IMR-90 (cell line): ENCODE measurements around the gene PIAS3. TPM values are rescaled to one million over a fixed set of nuclear protein-coding genes. Genes with fewer than 3 reads are reported as not detected.

Experiments used
- ATAC-seq: fragments of 200-7000 bp; cut with Tn5 transposase; 2 replicates; pipeline ENCODE4 v1.9.1; 2020; ENCODE audit warnings: low read depth, mild to moderate bottlenecking, moderate library complexity
- BruUV-seq: library from RNA; stranded (reverse); fragments of 400-500 nt; replicated peaks from 2 replicates; lab custom pipeline; 2021; lab: Mats Ljungman, UMichigan
- CTCF ChIA-PET: fragments of 300-600 bp; formaldehyde crosslinking; extraction: SDS; loops from one replicate; lab custom pipeline; 2021; ENCODE audit warnings: antibody characterized with exemption; lab: Yijun Ruan, JAX
- POLR2A ChIA-PET: fragments of 300-600 bp; sonication (Branson Sonifier 250); formaldehyde crosslinking; loops from one replicate; lab custom pipeline; 2022; ENCODE audit warnings: antibody characterized with exemption; ENCODE audit not compliant: unreplicated experiment; lab: Charles Lee
- DNase-seq: peaks from one replicate; pipeline ENCODE4 v3.0.0; 2013
- H2AFZ ChIP-seq: replicated peaks from 2 replicates; pipeline ENCODE3; 2013; ENCODE audit warnings: low read length, mild to moderate bottlenecking; ENCODE audit not compliant: poor library complexity
- H2AK5ac ChIP-seq: 2 replicates; pipeline ENCODE4 v1.6.1; 2013; ENCODE audit warnings: low read depth, low read length, inconsistent platforms
- H2AK9ac ChIP-seq: replicated peaks from 2 replicates; pipeline ENCODE3; 2013; ENCODE audit warnings: mild to moderate bottlenecking, low read depth, low read length, moderate library complexity; ENCODE audit not compliant: poor library complexity
- H2BK120ac ChIP-seq: 2 replicates; pipeline ENCODE4 v1.6.1; 2013; ENCODE audit warnings: low read depth, low read length, inconsistent platforms
- H2BK15ac ChIP-seq: 3 replicates; pipeline ENCODE4 v1.6.1; 2013; ENCODE audit warnings: low read depth, low read length, inconsistent platforms
- H2BK20ac ChIP-seq: 2 replicates; pipeline ENCODE4 v1.6.1; 2013; ENCODE audit warnings: low read depth, mild to moderate bottlenecking, inconsistent platforms, low read length, moderate library complexity
- H2BK5ac ChIP-seq: 2 replicates; pipeline ENCODE4 v1.6.1; 2013; ENCODE audit warnings: mild to moderate bottlenecking, low read depth, low read length, inconsistent platforms; ENCODE audit not compliant: poor library complexity, severe bottlenecking
- H3K14ac ChIP-seq: replicated peaks from 2 replicates; pipeline ENCODE4 v1.6.1; 2013; ENCODE audit warnings: low read depth, low read length, inconsistent platforms
- H3K18ac ChIP-seq: 2 replicates; pipeline ENCODE4 v1.6.1; 2013; ENCODE audit warnings: low read depth, low read length, control low read depth
- H3K23ac ChIP-seq: 2 replicates; pipeline ENCODE4 v1.6.1; 2013; ENCODE audit warnings: low read depth, low read length, inconsistent platforms
- H3K27ac ChIP-seq: 2 replicates; pipeline ENCODE4 v1.5.1; 2013; ENCODE audit warnings: mild to moderate bottlenecking, control low read depth, low read length; ENCODE audit not compliant: insufficient read depth
- H3K27me3 ChIP-seq: 2 replicates; pipeline ENCODE4 v1.6.1; 2013; ENCODE audit warnings: low read length; ENCODE audit not compliant: control insufficient read depth, insufficient read depth
- H3K36me3 ChIP-seq: 2 replicates; pipeline ENCODE4 v1.6.1; 2013; ENCODE audit warnings: low read length, mixed read lengths; ENCODE audit not compliant: control insufficient read depth, insufficient read depth
- H3K4ac ChIP-seq: 2 replicates; pipeline ENCODE4 v1.6.1; 2013; ENCODE audit warnings: low read depth, low read length, inconsistent platforms
- H3K4me1 ChIP-seq: 2 replicates; pipeline ENCODE4 v1.6.1; 2013; ENCODE audit warnings: low read length, mixed read lengths; ENCODE audit not compliant: control insufficient read depth, insufficient read depth
- H3K4me2 ChIP-seq: 2 replicates; pipeline ENCODE4 v1.6.1; 2013; ENCODE audit warnings: low read depth, mild to moderate bottlenecking, control low read depth, low read length, moderate library complexity
- H3K4me3 ChIP-seq: 2 replicates; pipeline ENCODE4 v1.5.1; 2013; ENCODE audit warnings: low read depth, mild to moderate bottlenecking, control low read depth, low read length, moderate library complexity; ENCODE audit not compliant: insufficient read depth
- H3K56ac ChIP-seq: 2 replicates; pipeline ENCODE4 v1.6.1; 2013; ENCODE audit warnings: low read length, inconsistent platforms; ENCODE audit not compliant: insufficient read depth; ENCODE audit errors: extremely low read depth
- H3K79me1 ChIP-seq, 2 experiments: 2 replicates each; pipeline ENCODE4 v1.6.1; 2013; ENCODE audit warnings: low read length in 2 of 2, inconsistent platforms in 1 of 2, low read depth in 1 of 2
- H3K9ac ChIP-seq: 2 replicates; pipeline ENCODE4 v1.6.1; 2013; ENCODE audit warnings: low read depth, low read length, control low read depth
- H3K9me1 ChIP-seq: 2 replicates; pipeline ENCODE4 v1.6.1; 2013; ENCODE audit warnings: low read length, inconsistent platforms; ENCODE audit not compliant: insufficient read depth
- H3K9me3 ChIP-seq: 2 replicates; pipeline ENCODE4 v1.6.1; 2013; ENCODE audit warnings: low read length; ENCODE audit not compliant: control insufficient read depth, insufficient read depth
- H4K20me1 ChIP-seq: 2 replicates; pipeline ENCODE4 v1.6.1; 2013; ENCODE audit warnings: low read length, inconsistent platforms; ENCODE audit not compliant: insufficient read depth
- H4K5ac ChIP-seq: 2 replicates; pipeline ENCODE4 v1.6.1; 2013; ENCODE audit warnings: mild to moderate bottlenecking, low read depth, low read length, control low read depth
- H4K8ac ChIP-seq, 2 experiments: 2 replicates each; pipeline ENCODE4 v1.6.1; 2013; ENCODE audit warnings: low read depth in 2 of 2, low read length in 2 of 2, control low read depth in 1 of 2, inconsistent platforms in 1 of 2
- H4K91ac ChIP-seq: 2 replicates; pipeline ENCODE4 v1.6.1; 2013; ENCODE audit warnings: low read depth, low read length, inconsistent platforms; ENCODE audit not compliant: insufficient read depth
- BHLHE40 ChIP-seq: fragments of 150-350 bp; IDR thresholded peaks from 2 replicates; pipeline ENCODE4 v1.6.1; 2016; ENCODE audit warnings: mild to moderate bottlenecking, low read depth, low read length
- CHD1 ChIP-seq: IDR thresholded peaks from 2 replicates; pipeline ENCODE4 v1.6.1; 2012; ENCODE audit warnings: low read depth, low read length, improper control_type of control experiment
- ELK1 ChIP-seq: fragments of 150-350 bp; IDR thresholded peaks from 2 replicates; pipeline ENCODE4 v1.6.1; 2016; ENCODE audit warnings: low read depth, mild to moderate bottlenecking, low read length, moderate library complexity, borderline replicate concordance
- FOS ChIP-seq: fragments of 150-350 bp; IDR thresholded peaks from 2 replicates; pipeline ENCODE4 v1.6.1; 2016; ENCODE audit warnings: low read depth, low read length
- MAZ ChIP-seq: IDR thresholded peaks from 2 replicates; pipeline ENCODE4 v1.6.1; 2012; ENCODE audit warnings: low read depth, mild to moderate bottlenecking, low read length, improper control_type of control experiment, moderate library complexity, borderline replicate concordance
- MXI1 ChIP-seq: IDR thresholded peaks from 2 replicates; pipeline ENCODE4 v1.6.1; 2012; ENCODE audit warnings: low read depth, mild to moderate bottlenecking, low read length, moderate library complexity, borderline replicate concordance
- NFE2L2 ChIP-seq: fragments of 150-350 bp; IDR thresholded peaks from 2 replicates; pipeline ENCODE4 v1.6.1; 2016; ENCODE audit warnings: low read depth, mild to moderate bottlenecking, low read length
- POLR2A ChIP-seq: IDR thresholded peaks from 2 replicates; pipeline ENCODE4 v1.6.1; 2012; ENCODE audit warnings: mild to moderate bottlenecking, low read depth, low read length
- RAD21 ChIP-seq: IDR thresholded peaks from 2 replicates; pipeline ENCODE4 v1.6.1; 2012; ENCODE audit warnings: low read length, improper control_type of control experiment
- RCOR1 ChIP-seq: IDR thresholded peaks from 2 replicates; pipeline ENCODE4 v1.6.1; 2012; ENCODE audit warnings: mild to moderate bottlenecking, low read length, improper control_type of control experiment; ENCODE audit not compliant: insufficient replicate concordance
- RFX5 ChIP-seq: IDR thresholded peaks from 2 replicates; pipeline ENCODE4 v1.8.0; 2012; ENCODE audit warnings: low read depth, mild to moderate bottlenecking, low read length, moderate library complexity
- WGBS, 2 experiments: methylation state at CpG; one replicate each; pipeline versions ENCODE4 v1.1.5 to v1.1.7; 2013; ENCODE audit warnings: missing lambda C conversion rate in 2 of 2; ENCODE audit not compliant: insufficient read length in 1 of 2; ENCODE audit errors: extremely low coverage in 2 of 2; 5-methylcytosine and 5-hydroxymethylcytosine counted together
- dilution Hi-C: fragments of 300-500 bp; cut with HindIII; formaldehyde crosslinking; loops from one replicate; pipeline ENCODE4 v1.14.3; 2018; ENCODE audit warnings: low sequenced_read_pairs; ENCODE audit not compliant: unreplicated experiment
- in situ Hi-C: fragments of 300-500 bp; cut with MboI; formaldehyde crosslinking; loops from 3 replicates; pipeline ENCODE4 v1.14.3; 2019; ENCODE audit warnings: low sequenced_read_pairs, inconsistent platforms, mixed read lengths
- intact Hi-C: fragments of 100-400 bp; cut with micrococcal nuclease; formaldehyde crosslinking; loops from 2 replicates; pipeline ENCODE4 v1.10.0; 2022
- polyA plus RNA-seq, 3 experiments: library from polyadenylated mRNA; depleted of rRNA; stranded (reverse); fragments of >200 nt; gene quantifications; 2 replicates each; pipeline ENCODE4 v1.2.3, GENCODE V29; 2012; ENCODE audit warnings: low replicate concordance in 1 of 3
- total RNA-seq: library from RNA; depleted of rRNA; stranded (reverse); fragments of >200 nt; gene quantifications from 2 replicates; pipeline ENCODE4 v1.2.3, GENCODE V29; 2012

PIAS3 gene
- total and polyA plus RNA-seq, 2 of the 4 experiments (the other 2 are of a cell fraction): 11.1 to 53.7 TPM

DNA sequence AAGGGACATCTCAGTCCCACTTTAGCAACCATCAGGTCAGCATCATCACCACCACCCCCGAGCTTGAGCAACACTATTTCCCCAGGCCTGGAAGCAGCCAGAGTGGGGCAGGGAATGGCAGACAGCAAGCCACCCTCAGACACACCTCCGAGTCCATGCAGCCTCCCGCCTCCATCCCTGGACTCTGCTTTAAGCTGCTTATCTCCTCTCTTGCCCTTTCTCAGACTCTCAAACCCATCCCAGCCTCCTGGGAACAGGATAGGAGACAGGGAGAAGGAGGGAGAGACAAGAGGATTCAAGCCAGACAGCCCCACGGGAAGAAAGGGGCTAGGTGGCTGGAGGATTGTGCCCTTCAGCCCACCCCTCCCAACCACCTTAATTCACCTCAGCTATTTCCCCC lies 1.7 kb downstream of the PIAS3 start:
- H2AK9ac ChIP-seq: peak overlapping the region; percentile 23
- intact Hi-C loops: loop anchor here (5.0 kb wide), 1 partner anchor 100 kb away; the partner anchor contains the start of gene LIX1L
- ATAC-seq (no peak), DNase-seq (no peak)
- no peaks in the 10 kb centered on the region for H3K9me3 ChIP-seq
- H3K4me1 ChIP-seq: peaks cover 3% of the 10 kb centered on the region
- no peak overlapping the region for H3K18ac ChIP-seq
- H4K5ac ChIP-seq: no peak overlapping the region
- no peak overlapping the region for H3K14ac ChIP-seq
- no peak overlapping the region for H3K4me2 ChIP-seq
- TF ChIP-seq CHD1: no peak
- TF ChIP-seq ELK1: no peak
- no peak for TF ChIP-seq NFE2L2
- TF ChIP-seq POLR2A: no peak
- no peak for TF ChIP-seq BHLHE40
- no peak for TF ChIP-seq RCOR1
- no peak for TF ChIP-seq MXI1
- no peak for TF ChIP-seq RFX5
- no peak for TF ChIP-seq RAD21
- TF ChIP-seq MAZ: no peak
- no peak for TF ChIP-seq FOS
- H2AFZ ChIP-seq: no peak overlapping the region
- H3K4me3 ChIP-seq: no peak overlapping the region
- POLR2A ChIA-PET: no interaction called here
- WGBS, 2 experiments: no CpG with 5 or more reads among the region's 4 CpGs
- no peak overlapping the region for H4K91ac ChIP-seq
- H3K79me1 ChIP-seq: peaks cover 19 to 54% of the 10 kb centered on the region in 2 experiments
- CTCF ChIA-PET: interaction anchor here (1.4 kb wide), 1 partner anchor 11 kb away, joined by 3 read pairs; no protein-coding TSS in a partner anchor
- no peak overlapping the region for H2AK5ac ChIP-seq
- H3K56ac ChIP-seq: no peak overlapping the region
- no peak overlapping the region for H2BK5ac ChIP-seq
- H3K9me1 ChIP-seq: peaks cover 16% of the 10 kb centered on the region
- H3K27me3 ChIP-seq: no peaks in the 10 kb centered on the region
- peaks cover 16% of the 10 kb centered on the region; the same call in 1 of the 2 replicates for H4K20me1 ChIP-seq
- no peak overlapping the region for H2BK15ac ChIP-seq
- dilution Hi-C loops: no loop called here
- H3K27ac ChIP-seq: no peak overlapping the region
- H3K23ac ChIP-seq: 0 out of 2 replicates have a peak overlapping the region, but pooled peaks have one; percentile 11
- H3K9ac ChIP-seq: no peak overlapping the region
- no peak overlapping the region for H2BK20ac ChIP-seq
- no peak overlapping the region for H2BK120ac ChIP-seq
- BruUV-seq: no TSS peak
- H3K4ac ChIP-seq: no peak overlapping the region
- peaks cover 37% of the 10 kb centered on the region for H3K36me3 ChIP-seq
- no peak overlapping the region for H4K8ac ChIP-seq
- in situ Hi-C loops: no loop called here
